GM12874 (cell line): ENCODE results near the gene ERCC8.

Experiments used
- TF ChIP-seq, protein P1 (sequence below): IDR thresholded peaks from 2 replicates; pipeline ENCODE4 v1.5.1; 2011; ENCODE audit warnings: low read depth, mild to moderate bottlenecking, control low read depth, low read length, moderate library complexity; ENCODE audit not compliant: insufficient read depth

The ERCC8 gene

DNA sequence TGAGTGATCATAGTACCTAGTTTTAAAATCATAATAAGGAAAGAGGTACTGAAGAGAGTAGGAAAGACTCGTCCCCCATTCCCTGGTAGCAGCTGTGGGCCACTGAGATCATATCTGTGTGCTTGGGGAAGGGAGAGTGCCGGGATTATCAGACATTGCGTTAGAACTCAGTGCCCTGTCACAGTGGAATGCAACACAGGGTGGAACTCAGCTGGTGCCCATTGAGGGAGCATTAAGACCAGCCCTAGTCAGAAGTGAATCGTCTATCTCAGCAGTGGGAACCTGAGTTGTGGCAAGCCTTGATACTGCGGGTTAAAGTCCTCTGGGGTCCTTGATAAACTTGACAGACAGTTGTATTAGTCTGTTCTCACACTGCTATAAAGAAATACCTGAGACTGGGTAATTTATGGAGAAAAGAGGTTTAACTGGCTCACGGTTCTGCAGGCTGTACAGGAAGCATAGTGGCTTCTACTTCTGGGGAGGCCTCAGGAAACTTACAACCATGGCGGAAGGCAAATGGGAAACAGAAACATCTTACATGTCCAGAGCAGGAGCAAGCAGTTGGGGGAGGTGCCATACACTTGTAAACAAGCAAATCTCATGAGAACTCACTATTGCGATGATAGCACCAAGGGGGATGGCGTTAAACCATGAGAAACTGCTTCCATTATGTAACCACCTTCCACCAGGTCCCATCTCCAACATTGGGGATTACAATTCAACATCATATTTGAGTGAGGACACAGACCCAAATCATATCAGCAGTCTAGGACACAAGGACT, 33.3 kb upstream of the ERCC8 start:
- TF ChIP-seq, protein P1, sequence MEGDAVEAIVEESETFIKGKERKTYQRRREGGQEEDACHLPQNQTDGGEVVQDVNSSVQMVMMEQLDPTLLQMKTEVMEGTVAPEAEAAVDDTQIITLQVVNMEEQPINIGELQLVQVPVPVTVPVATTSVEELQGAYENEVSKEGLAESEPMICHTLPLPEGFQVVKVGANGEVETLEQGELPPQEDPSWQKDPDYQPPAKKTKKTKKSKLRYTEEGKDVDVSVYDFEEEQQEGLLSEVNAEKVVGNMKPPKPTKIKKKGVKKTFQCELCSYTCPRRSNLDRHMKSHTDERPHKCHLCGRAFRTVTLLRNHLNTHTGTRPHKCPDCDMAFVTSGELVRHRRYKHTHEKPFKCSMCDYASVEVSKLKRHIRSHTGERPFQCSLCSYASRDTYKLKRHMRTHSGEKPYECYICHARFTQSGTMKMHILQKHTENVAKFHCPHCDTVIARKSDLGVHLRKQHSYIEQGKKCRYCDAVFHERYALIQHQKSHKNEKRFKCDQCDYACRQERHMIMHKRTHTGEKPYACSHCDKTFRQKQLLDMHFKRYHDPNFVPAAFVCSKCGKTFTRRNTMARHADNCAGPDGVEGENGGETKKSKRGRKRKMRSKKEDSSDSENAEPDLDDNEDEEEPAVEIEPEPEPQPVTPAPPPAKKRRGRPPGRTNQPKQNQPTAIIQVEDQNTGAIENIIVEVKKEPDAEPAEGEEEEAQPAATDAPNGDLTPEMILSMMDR = no peak

GRCh38 chr5:60972231-60972630, 27.4 kb upstream of the ERCC8 start:
- TF ChIP-seq, protein P1 = no peak

DNA sequence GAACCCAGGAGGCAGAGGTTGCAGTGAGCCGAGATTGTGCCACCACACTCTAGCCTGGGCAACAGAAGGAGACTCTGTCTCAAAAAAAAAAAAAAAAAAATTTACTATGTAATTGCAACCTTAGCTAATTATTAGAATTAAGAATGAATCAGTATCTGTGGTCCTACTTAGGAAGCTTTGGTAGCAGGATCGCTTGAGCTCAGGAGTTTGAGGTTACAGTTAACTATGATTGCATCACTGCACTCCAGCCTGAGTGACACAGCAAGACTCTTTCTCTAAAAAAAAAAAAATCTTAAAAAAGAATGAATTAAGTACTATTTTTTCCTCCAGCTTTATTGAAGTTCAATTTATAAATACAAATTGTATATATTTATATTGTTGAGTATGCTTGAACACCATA, 16.8 kb upstream of the ERCC8 start:
- TF ChIP-seq, protein P1 = no peak

DNA sequence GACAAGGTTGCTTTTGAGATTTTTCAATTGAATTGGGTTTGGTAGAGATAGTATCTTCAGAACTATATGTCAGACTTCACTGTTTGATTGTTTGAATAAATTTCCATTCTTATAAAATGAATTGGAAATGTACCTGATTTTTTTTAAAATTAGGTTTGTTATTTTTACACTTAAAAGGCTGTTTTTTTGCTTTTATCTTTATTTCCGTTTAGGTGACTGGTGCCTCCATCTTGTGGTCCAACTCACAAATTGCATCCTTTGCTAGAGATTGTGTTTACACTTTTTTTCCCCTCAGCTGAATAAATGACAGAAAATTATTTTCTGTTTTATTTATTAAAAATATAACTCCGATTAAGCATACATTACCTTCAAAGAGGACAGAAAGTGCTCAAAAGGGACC, 15.7 kb upstream of the ERCC8 start:
- TF ChIP-seq, protein P1 = peak; percentile 35; the same call in 1 of the 2 replicates

GRCh38 chr5:60959156-60959555, 14.3 kb upstream of the ERCC8 start:
- TF ChIP-seq, protein P1 = no peak

DNA sequence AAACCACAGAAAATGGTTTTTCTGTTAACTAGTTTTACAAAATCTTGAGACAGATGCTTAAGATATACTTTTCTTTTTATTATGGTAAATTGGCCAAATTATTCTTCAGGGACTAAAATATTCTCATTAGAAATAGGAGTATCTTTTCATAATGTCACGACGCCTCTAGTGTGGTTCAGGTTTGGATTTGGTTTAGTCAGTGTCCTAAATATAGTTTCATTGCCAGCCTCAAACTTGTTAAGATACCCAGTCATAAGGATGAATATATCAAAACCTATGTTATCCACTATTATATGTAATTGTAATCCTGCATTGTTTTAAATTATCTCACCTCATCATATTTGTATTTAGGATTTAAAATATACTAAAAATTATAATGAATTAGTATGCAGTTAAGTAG, 13.8 kb upstream of the ERCC8 start:
- TF ChIP-seq, protein P1 = no peak

- TF ChIP-seq, protein P1 = no peak
These were observed 13.2 kb upstream of the ERCC8 start for GRCh38 chr5:60958088-60958487.

DNA sequence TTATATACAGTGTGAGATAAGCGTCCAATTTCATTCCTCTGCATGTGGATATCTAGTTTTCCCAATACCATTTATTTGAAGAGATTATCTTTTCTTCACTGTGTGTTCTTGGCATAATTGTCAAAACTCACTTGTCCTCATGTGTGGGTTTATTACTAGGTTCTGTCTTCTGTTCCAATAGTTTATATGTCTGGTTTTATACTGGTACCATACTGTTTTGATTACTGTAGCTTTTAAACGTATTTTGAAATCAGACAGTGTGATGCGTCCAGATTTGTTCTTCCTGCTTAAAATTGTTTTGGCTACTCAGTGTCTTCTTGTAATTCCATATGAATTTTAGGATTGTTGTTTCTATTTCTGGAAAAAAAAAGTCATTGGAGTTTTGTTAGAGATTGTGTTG, 10.4 kb upstream of the ERCC8 start:
- TF ChIP-seq, protein P1 = no peak
